Prostate gland (tissue), 2 donors: ENCODE results near the gene FBP1. TPM values are rescaled to one million over a fixed set of nuclear protein-coding genes. Genes with fewer than 3 reads are reported as not detected.

Source experiments
- DNase-seq: peaks from one replicate; pipeline ENCODE4 v3.0.0-alpha.2; 2019; ENCODE audit warnings: low spot score
- H3K27ac ChIP-seq, 2 donors: fragments of 200-600 bp; sonication (generic); 2 replicates each; pipeline ENCODE4 v1.5.1; 2017 to 2019
- H3K27me3 ChIP-seq: fragments of 200-600 bp; sonication (generic); replicated peaks from 2 replicates; pipeline ENCODE4 v1.5.1; 2019; ENCODE audit not compliant: insufficient read depth
- H3K36me3 ChIP-seq, 2 donors: fragments of 200-600 bp; sonication (generic); 1 replicate in 1 of 2; 2 replicates in 1 of 2; pipeline versions ENCODE4 v1.5.1 to v1.8.1; 2017 to 2019
- H3K4me1 ChIP-seq: fragments of 200-600 bp; sonication (generic); replicated peaks from 2 replicates; pipeline ENCODE4 v1.5.1; 2019
- H3K4me3 ChIP-seq, 2 donors: fragments of 200-600 bp; sonication (generic); 2 replicates each; pipeline ENCODE4 v1.5.1; 2017 to 2019
- H3K9me3 ChIP-seq: fragments of 200-600 bp; sonication (generic); 2 replicates; pipeline ENCODE4 v1.5.1; 2017
- CTCF ChIP-seq, 4 experiments: fragments of 200-600 bp in 2 of 4; fragments of 450-650 bp in 2 of 4; sonication (generic) in 2 of 4; IDR thresholded peaks; 1 replicate in 3 of 4; 2 replicates in 1 of 4; pipeline ENCODE4 v1.5.1; 2016 to 2019; ENCODE audit warnings: antibody characterized with exemption in 4 of 4, mild to moderate bottlenecking in 2 of 4, moderate library complexity in 2 of 4
- POLR2A ChIP-seq: fragments of 450-650 bp; IDR thresholded peaks from one replicate; pipeline ENCODE4 v1.6.1; 2016; ENCODE audit warnings: antibody characterized with exemption, mild to moderate bottlenecking
- POLR2AphosphoS5 ChIP-seq: sonication (generic); formaldehyde crosslinking; IDR thresholded peaks from one replicate; pipeline ENCODE4 v1.6.1; 2017; ENCODE audit warnings: antibody characterized with exemption
- WGBS: methylation state at CpG from one replicate; pipeline ENCODE4 v1.1.5; 2018; 5-methylcytosine and 5-hydroxymethylcytosine counted together
- intact Hi-C: fragments of 100-400 bp; cut with DNase I; formaldehyde crosslinking; loops from one replicate; pipeline ENCODE4 v1.14.2; 2022
- total RNA-seq, 2 donors: library from RNA; depleted of rRNA; stranded (reverse); fragments of >200 nt; gene quantifications; one replicate each; pipeline ENCODE4 v1.1.0, GENCODE V29; 2016

Gene FBP1
- total RNA-seq, 2 donors from 2014 or later, result 19.5 to 41.4 TPM

- TF ChIP-seq POLR2A (no peak), CTCF (IDR thresholded peaks at IDR 0.05) (no peak), POLR2AphosphoS5 (no peak)
- no peaks in the 10 kb centered on the region for H3K36me3 ChIP-seq
- intact Hi-C loops, result no loop called here
Measured at GRCh38 chr9:94563548-94563947, 75.8 kb downstream of the FBP1 start.

GRCh38 chr9:94560237-94560636 lies 79.1 kb downstream of the FBP1 start:
- H3K36me3 ChIP-seq, result no peaks in the 10 kb centered on the region
- H3K27me3 ChIP-seq, result no peaks in the 10 kb centered on the region
- no peak for TF ChIP-seq POLR2A
- no peak for TF ChIP-seq POLR2AphosphoS5
- TF ChIP-seq CTCF (IDR thresholded peaks at IDR 0.05), result no peak

More at GRCh38 chr9:94563548-94563947, 75.8 kb downstream of the FBP1 start:
- H3K4me1 ChIP-seq, result no peaks in the 10 kb centered on the region
- no peak for DNase-seq
- WGBS, result 76% methylated on average over 2 of the region's 2 CpGs
- no peak overlapping the region for H3K4me3 ChIP-seq
- no peaks in the 10 kb centered on the region for H3K9me3 ChIP-seq
- no peak overlapping the region for H3K27ac ChIP-seq
- no peaks in the 10 kb centered on the region for H3K27me3 ChIP-seq

GRCh38 chr9:94557376-94557775 lies 81.9 kb downstream of the FBP1 start:
- no peak for DNase-seq
- H3K4me3 ChIP-seq, result no peak overlapping the region
- H3K27me3 ChIP-seq, result no peaks in the 10 kb centered on the region
- H3K9me3 ChIP-seq, result no peaks in the 10 kb centered on the region
- intact Hi-C loops, result no loop called here
- no peaks in the 10 kb centered on the region for H3K4me1 ChIP-seq
- no peak for TF ChIP-seq POLR2A
- TF ChIP-seq CTCF (IDR thresholded peaks at IDR 0.05), result no peak
- no peak for TF ChIP-seq POLR2AphosphoS5
- 88% methylated on average over 4 of the region's 4 CpGs for WGBS
- H3K27ac ChIP-seq, result no peak overlapping the region
- no peaks in the 10 kb centered on the region for H3K36me3 ChIP-seq

More at GRCh38 chr9:94560237-94560636, 79.1 kb downstream of the FBP1 start:
- Histone ChIP-seq H3K27ac (no peak overlapping the region), H3K4me3 (no peak overlapping the region), H3K9me3 (no peaks in the 10 kb centered on the region), H3K4me1 (no peaks in the 10 kb centered on the region)
- 93% methylated on average over 6 of the region's 6 CpGs for WGBS
- intact Hi-C loops, result no loop called here
- DNase-seq, result no peak

GRCh38 chr9:94554439-94555331 lies 84.6 kb downstream of the FBP1 start, which contains the start of gene PCAT7:
TSS of gene PCAT7 (plus strand) at chr9:94555083.
- Histone ChIP-seq H3K9me3 (no peaks in the 10 kb centered on the region), H3K27ac (peak within 1 kb of the TSS in 1 of 2 donors; percentile 18), H3K4me1 (no peaks in the 10 kb centered on the region), H3K36me3 (no peaks in the 10 kb centered on the region), H3K27me3 (no peaks in the 10 kb centered on the region), H3K4me3 (peak within 1 kb of the TSS in 1 of 2 donors; percentile 13)
- no peak for TF ChIP-seq POLR2AphosphoS5
- no peak for TF ChIP-seq POLR2A
- peak in 3 of 4 experiments; percentile 31 to 61 (median 61) for TF ChIP-seq CTCF (IDR thresholded peaks at IDR 0.05)
- intact Hi-C loops, result no loop called here
- WGBS, result 83% methylated on average over 40 of the region's 40 CpGs
- peak; percentile 36 for DNase-seq

- 80% methylated on average over 16 of the region's 16 CpGs for WGBS
- Histone ChIP-seq H3K4me1 (no peaks in the 10 kb centered on the region), H3K9me3 (no peaks in the 10 kb centered on the region), H3K36me3 (no peaks in the 10 kb centered on the region), H3K27me3 (no peaks in the 10 kb centered on the region), H3K4me3 (no peak overlapping the region), H3K27ac (no peak overlapping the region)
- TF ChIP-seq POLR2A (no peak), POLR2AphosphoS5 (no peak), CTCF (IDR thresholded peaks at IDR 0.05) (no peak)
- DNase-seq, result no peak
- intact Hi-C loops, result no loop called here
Measured at GRCh38 chr9:94554078-94554438, 85.3 kb downstream of the FBP1 start.
